ENCODE measurements around the gene BMPR2. TPM values are rescaled to one million over a fixed set of nuclear protein-coding genes. Genes with fewer than 3 reads are reported as not detected.
A peak's percentile ranks its signal among the peaks of the same experiment; 100 is the strongest.

Gene BMPR2
- total and polyA plus RNA-seq, 2 experiments from 2014 or later, result 12.5 to 42.2 TPM

DNA sequence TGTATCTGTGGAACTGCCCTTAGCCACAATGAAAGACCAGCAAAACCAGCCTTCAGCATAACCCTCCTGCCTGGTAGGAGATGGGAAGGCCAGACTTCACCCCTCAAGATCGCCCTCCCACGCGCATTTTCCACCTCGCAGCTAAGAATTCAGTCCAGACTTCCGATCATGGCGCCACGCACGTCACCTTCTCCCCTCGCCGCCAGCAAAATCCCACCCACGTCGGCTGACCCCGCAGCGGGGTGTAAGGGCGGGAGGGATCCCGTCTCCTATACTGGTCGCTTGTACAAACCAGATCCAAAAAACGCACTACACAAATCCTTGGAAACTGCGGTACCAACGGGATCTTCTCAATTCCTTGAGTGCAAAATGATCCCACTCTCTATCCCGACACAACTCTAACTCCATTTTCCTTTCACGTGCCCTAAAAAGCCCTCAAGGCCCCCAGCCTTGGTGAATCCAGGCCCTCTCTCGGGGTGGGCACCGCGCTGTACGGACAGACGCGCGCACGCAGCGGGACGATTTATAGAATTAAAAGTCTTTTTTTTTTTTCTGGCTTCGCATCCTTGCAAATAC, 1.0 kb upstream of the BMPR2 start:
- DNase-seq (ENCODE audit: low spot score), result peak; percentile 81
- no peaks in the 10 kb centered on the region for H3K9me3 ChIP-seq (ENCODE audit: low read depth)
- peak overlapping the region; percentile 100 for H3K27ac ChIP-seq
- peaks cover 40% of the 10 kb centered on the region for H3K79me2 ChIP-seq
- TF ChIP-seq EZH2 (IDR thresholded peaks at IDR 0.05; ENCODE audit: borderline replicate concordance) (no peak), EZH2phosphoT487 (IDR thresholded peaks at IDR 0.05; ENCODE audit: low read depth, severe bottlenecking, unreplicated experiment) (no peak), CTCF (IDR thresholded peaks at IDR 0.05; ENCODE audit: poor library complexity) (no peak)
- no peaks in the 10 kb centered on the region for H3K36me3 ChIP-seq (replicated peaks; ENCODE audit: insufficient read depth, low read depth)
- H3K27me3 ChIP-seq, result no peaks in the 10 kb centered on the region
- no peaks in the 10 kb centered on the region for H3K9me2 ChIP-seq (replicated peaks; ENCODE audit: insufficient read depth)
- 1% methylated on average over 33 of the region's 33 CpGs for WGBS (ENCODE audit: low lambda C conversion rate, missing lambda C conversion rate)
- peaks cover 29% of the 10 kb centered on the region for H4K20me1 ChIP-seq (ENCODE audit: insufficient read depth, poor library complexity, severe bottlenecking)
- H2AFZ ChIP-seq, result peak overlapping the region; percentile 97
- H3K4me3 ChIP-seq, result peak overlapping the region; percentile 75
- peaks cover 5% of the 10 kb centered on the region for H3K4me1 ChIP-seq (ENCODE audit: insufficient read depth)
- H3K4me2 ChIP-seq, result peak overlapping the region; percentile 93

GRCh38 chr2:202376460-202377206, 506 bp downstream of the BMPR2 start:
- peaks cover 12% of the 10 kb centered on the region for H3K4me1 ChIP-seq (ENCODE audit: insufficient read depth)
- no peaks in the 10 kb centered on the region for H3K9me2 ChIP-seq (replicated peaks; ENCODE audit: insufficient read depth)
- peaks cover 55% of the 10 kb centered on the region for H3K79me2 ChIP-seq
- peak overlapping the region; percentile 80 for H3K4me2 ChIP-seq
- no peaks in the 10 kb centered on the region for H3K9me3 ChIP-seq (ENCODE audit: low read depth)
- peaks cover 45% of the 10 kb centered on the region for H4K20me1 ChIP-seq (ENCODE audit: insufficient read depth, poor library complexity, severe bottlenecking)
- H3K4me3 ChIP-seq, result peak overlapping the region; percentile 67
- TF ChIP-seq EZH2phosphoT487 (IDR thresholded peaks at IDR 0.05; ENCODE audit: low read depth, severe bottlenecking, unreplicated experiment), result no peak
- no peak for TF ChIP-seq CTCF (IDR thresholded peaks at IDR 0.05; ENCODE audit: poor library complexity)
- 2% methylated on average over 34 of the region's 69 CpGs for WGBS (ENCODE audit: low lambda C conversion rate, missing lambda C conversion rate)
- peak overlapping the region; percentile 100 for H3K27ac ChIP-seq
- no peaks in the 10 kb centered on the region for H3K36me3 ChIP-seq (replicated peaks; ENCODE audit: insufficient read depth, low read depth)
- H2AFZ ChIP-seq, result peak overlapping the region; percentile 62
- no peaks in the 10 kb centered on the region for H3K27me3 ChIP-seq
- DNase-seq (ENCODE audit: low spot score), result peak; percentile 69

- H3K36me3 ChIP-seq (replicated peaks; ENCODE audit: insufficient read depth, low read depth), result no peaks in the 10 kb centered on the region
- peak overlapping the region; percentile 100 for H3K27ac ChIP-seq
- H2AFZ ChIP-seq, result peak overlapping the region; percentile 62
- H4K20me1 ChIP-seq (ENCODE audit: insufficient read depth, poor library complexity, severe bottlenecking), result peaks cover 51% of the 10 kb centered on the region
- H3K27me3 ChIP-seq, result no peaks in the 10 kb centered on the region
- WGBS (ENCODE audit: low lambda C conversion rate, missing lambda C conversion rate), result under 1% methylated on average over 38 of the region's 38 CpGs
- H3K79me2 ChIP-seq, result peaks cover 62% of the 10 kb centered on the region
- H3K4me1 ChIP-seq (ENCODE audit: insufficient read depth), result peaks cover 13% of the 10 kb centered on the region
- H3K9me3 ChIP-seq (ENCODE audit: low read depth), result no peaks in the 10 kb centered on the region
- no peak for TF ChIP-seq CTCF (IDR thresholded peaks at IDR 0.05; ENCODE audit: poor library complexity)
- TF ChIP-seq EZH2 (IDR thresholded peaks at IDR 0.05; ENCODE audit: borderline replicate concordance), result no peak
- peak; percentile 48 for DNase-seq (ENCODE audit: low spot score)
- H3K4me2 ChIP-seq, result peak overlapping the region; percentile 80
- H3K4me3 ChIP-seq, result peak overlapping the region; percentile 67
- no peaks in the 10 kb centered on the region for H3K9me2 ChIP-seq (replicated peaks; ENCODE audit: insufficient read depth)
Measured at GRCh38 chr2:202377207-202377761, 1.2 kb downstream of the BMPR2 start.

Measured in hepatocyte (in vitro differentiated cells).